Epidermal melanocyte (primary cell): Measurements from ENCODE around the gene RCC1.
"Not testable (repeated sequence)": the region's sequence is repeated elsewhere in the genome, so short reads cannot be mapped to it uniquely, and the experiment has no call there.

Source experiments
- DNase-seq: peaks from one replicate; pipeline ENCODE4 v3.0.0; 2011; ENCODE audit warnings: low spot score; ENCODE audit not compliant: insufficient read length

The RCC1 gene, protein sequence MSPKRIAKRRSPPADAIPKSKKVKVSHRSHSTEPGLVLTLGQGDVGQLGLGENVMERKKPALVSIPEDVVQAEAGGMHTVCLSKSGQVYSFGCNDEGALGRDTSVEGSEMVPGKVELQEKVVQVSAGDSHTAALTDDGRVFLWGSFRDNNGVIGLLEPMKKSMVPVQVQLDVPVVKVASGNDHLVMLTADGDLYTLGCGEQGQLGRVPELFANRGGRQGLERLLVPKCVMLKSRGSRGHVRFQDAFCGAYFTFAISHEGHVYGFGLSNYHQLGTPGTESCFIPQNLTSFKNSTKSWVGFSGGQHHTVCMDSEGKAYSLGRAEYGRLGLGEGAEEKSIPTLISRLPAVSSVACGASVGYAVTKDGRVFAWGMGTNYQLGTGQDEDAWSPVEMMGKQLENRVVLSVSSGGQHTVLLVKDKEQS

DNA sequence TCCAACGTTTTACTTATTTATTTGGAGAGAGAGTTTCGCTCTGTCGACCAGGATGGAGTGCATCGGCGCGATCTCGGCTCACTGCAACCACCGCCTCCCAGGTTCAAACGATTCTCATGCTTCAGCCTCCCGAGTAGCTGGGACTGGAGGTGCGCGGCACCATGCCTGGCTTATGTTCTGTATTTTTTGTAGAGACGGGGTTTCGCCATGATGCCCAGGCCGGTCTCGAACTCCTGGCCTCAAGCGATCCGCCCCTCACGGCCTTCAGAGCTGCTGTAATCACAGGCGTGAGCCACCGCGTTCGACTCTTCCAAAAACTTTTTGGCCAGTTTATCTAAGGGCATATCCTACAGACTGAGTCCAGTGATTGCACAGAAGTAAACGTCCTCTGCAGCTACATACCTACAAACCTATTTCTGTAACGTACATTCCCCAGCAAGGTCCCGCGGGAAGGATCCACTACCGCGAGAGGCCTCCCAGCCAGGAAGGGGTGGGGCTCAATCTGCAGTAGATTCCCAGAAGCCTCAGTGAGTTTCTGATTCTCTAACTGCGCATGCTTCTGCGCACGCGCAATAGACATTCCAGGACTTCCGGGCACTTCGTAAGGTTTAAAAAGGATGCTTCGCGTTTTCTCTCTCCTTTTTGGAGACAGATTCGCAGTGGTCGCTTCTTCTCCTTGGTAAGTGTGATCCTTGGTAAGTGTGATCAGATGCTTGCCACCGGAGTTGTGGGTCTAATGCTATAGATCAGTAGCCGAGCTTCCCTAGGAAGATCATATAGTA lies at the start of gene RCC1:
Gene RCC1, plus strand, starts transcription at position 638 of the 782 bp plus-strand sequence. CDS start 23,824 bp downstream, outside the sequence.
- DNase-seq = peak; percentile 97

DNA sequence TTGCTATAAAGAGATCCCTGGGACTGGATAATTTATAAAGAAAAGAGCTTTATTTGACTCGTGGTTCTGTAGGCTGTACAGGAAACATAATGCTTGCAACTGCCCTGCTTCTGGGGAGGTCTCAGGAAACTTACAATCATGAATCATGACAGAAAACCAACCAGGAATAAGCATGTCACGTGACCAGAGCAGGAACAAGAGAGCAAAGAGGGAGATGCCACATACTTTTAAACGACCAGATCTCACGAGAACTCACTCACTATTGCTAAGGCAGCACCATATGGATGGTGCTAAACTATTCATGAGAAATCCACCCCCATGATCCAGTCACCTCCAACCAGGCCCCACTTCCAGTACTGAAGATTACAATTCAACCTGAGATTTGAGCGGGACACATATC lies 49.8 kb upstream of the RCC1 start:
- no peak for DNase-seq

DNA sequence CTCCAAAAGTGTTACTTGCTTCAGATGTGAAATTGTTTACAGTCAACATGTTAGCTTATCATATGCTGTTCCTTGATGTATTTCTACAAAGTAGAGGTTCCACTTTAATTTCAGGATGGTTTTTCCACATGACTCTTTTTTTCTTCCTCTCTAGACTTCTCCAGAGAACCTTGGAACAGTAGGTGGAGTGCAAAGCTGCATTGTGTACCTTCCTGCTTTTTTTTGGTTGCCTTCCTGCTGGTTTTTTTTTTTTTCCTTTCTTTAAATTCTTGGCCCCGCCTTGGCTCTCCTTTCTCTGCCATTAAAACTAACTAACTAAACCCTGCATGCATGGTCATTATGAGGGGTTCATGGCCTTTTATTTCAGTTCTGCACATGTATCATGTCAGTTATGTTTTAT lies 48.2 kb upstream of the RCC1 start:
- DNase-seq = no peak

DNA sequence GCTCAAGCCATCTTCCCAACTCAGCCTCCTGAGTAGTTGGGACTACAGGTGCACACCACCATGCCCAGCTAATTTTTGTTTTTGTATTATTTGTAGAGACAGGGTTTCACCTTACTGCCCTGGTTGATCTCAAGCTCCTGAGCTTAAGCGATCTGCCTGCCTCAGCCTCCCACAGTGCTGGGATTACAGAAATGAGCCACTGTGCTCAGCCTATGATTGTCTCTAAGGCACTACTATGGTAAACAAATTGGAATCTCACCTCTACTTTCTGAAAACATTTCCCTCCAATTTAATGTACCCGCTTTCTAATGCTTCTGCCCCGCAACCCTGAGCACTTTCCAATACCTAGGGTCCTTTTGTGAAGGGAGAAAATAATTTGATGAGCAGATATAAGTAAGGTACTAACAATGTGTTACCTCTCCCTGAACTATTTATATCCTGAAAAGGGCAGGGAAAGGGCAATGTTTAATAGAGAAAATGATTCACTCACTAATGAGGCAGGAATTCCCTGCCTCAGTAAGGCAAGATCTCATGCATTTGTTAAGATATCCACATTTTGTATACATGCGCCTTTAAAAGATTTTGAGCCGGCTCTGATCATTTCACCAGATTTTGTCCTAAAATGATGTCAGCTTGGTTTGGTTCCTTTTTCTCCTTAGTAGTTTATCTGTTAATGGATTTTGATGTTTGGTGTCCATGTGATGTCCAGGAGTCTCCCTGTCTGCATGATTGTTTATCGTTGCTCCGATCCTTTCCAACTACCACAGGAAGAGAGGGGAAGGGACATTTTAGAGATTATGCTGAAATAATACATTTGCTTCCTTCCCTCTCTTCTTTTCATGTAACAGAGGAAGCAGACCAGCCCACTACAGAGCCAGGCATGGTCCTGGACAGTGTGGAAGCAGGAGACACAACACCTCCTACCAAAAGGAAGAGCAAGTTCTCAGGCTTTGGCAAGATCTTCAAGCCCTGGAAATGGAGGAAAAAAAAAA lies 47.3 kb upstream of the RCC1 start:
- DNase-seq = no peak

DNA sequence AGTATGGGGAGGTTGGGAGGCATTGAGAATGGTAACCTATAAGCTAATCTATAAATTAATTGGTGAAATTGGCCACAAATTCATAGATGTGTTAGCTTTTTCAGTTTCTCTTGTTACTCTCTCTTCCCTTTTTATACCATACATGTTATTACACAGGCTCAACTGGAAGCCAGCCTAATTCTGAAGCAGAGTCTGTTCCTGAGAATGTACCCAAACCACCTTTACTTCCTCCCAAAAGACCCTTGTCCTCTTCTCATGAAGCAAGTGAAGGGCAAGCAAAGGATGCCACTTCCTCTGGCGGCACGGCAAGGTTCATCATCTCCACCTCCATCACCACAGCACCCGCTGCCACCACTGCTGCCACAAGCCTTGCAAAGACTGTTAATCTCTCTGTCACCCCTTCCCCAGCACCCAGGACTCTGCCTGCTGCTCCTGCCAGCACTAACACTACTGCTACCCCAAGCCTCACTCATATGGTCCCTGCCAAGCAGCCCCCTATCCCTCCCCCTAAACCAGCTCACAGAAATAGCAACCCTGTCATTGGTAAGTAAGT lies 39.5 kb upstream of the RCC1 start:
- DNase-seq = no peak

DNA sequence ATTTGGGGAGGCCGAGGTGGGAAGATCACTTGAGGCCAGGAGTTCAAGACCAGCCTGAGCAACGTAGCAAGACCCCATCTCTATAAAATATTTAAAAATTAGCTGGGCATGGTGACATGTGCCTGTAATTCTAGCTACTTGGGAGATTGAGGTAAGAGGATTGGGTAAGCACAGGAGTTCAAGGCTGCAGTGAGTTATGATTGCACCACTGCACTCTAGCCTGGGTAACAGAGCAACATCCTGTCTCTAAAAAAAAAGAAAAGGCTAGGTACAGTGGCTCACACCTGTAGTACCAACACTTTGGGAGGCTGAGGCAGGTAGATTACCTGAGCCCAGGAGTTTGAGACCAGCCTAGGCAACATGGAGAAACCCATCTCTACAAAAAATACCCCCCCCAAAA lies 35.7 kb upstream of the RCC1 start:
- DNase-seq = no peak

DNA sequence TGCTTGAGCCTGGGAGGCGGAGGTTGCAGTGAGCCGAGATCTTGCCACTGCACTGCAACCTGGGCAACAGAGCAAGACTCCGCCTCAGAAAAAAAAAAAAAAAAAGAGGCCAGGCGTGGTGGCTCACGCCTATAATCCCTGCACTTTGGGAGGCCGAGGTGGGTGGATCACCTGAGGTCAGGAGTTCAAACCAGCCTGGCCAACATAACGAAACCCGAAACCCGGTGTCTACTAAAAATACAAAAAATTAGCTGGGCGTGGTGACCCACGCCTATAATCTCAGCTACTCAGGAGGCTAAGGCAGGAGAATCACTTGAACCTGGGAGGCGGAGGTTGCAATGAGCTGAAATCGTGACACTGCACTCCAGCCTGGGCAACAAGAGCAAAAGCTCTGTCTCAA lies 26.3 kb upstream of the RCC1 start:
- not testable (repeated sequence) for DNase-seq

DNA sequence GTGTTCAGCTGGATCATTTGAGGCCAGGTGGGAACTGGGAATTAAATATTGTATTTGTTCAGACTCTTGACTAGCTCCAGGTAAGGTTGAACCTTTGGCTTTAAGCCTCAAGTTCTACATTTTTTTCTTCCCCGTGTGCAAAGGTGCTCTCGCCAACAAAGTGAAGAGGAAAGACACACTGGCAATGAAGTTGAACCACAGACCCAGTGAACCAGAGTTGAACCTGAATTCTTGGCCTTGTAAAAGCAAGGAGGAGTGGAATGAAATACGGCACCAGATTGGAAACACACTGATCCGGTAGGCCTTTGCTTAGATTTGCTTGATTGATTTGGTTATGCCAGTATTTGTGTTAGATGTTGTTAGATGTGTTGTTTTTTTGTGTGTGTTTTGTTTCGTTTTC lies 25.5 kb upstream of the RCC1 start:
- DNase-seq = no peak

DNA sequence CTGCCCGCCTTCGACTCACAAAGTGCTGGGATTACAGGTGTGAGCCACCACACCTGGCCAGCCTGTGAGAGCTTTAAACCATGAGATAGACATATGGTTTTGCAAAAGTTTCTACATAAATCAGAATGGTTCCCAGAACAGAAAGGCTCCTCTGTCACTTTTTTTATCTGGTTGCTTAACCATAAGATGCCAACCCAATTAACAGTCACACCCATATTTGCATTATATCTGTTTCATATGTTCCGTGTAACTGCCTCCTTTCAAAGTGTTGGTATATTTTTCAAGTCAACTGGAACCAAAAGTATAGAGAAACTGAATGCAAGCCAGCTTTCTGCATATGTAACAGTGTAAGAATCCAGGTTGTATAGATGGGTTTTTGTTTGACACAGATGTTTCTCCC lies 23.7 kb upstream of the RCC1 start:
- DNase-seq = no peak

DNA sequence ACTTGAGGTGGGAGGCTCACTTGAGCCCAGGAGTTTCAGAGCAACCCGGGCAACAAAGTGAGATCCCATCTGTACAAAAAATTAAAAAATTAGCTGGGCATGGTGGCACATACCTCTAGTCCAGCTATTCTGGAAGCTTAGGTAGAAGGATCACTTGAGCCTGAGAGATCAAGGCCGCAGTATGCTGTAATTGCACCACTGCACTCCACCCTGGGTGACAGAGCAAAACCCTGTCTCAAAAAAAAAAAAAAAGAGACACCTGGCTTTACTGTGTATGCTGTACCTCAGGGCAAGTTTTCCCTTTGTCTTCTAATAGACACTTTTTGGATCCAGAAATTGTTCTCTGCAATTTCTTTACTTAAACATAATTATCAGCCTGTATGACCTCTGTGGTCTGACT lies 23.1 kb upstream of the RCC1 start:
- no peak for DNase-seq

DNA sequence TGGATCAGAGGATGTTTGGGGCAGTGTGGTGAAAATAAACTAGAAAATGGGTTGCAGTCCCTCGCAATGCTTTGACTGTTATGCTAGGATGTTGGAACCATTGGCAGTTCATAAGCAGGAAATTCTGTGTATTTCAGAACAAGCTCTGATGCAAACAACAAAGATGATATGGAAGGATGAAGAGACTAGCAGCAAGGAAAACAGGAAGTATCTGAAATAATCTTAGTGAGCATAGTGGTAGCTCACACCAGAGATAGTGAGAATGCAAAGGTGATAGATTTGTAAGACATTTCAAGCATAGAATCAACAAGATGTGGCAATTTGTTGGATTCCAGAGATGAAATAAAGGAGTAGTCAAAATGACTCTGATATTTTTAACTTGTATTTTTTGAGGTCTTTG lies 11.1 kb upstream of the RCC1 start:
- no peak for DNase-seq

DNA sequence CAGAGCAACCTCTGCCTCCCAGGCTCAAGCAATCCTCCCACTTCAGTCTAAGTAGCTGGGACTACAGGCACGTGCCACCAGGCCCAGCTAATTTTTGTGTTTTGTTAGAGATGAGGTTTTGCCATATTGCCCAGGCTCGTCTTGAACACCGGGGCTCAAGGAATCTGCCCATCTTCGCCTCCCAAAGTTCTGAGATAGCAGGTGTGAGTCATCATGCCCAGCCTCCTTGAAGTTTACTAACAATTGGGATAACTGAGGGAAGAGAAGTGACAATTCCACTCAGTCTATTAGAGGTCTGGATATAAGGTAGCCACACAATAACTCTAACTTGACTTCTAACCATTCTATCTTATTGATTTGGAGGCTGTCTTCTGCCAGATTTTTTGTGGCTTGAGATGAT lies 6.3 kb upstream of the RCC1 start:
- no peak for DNase-seq

DNA sequence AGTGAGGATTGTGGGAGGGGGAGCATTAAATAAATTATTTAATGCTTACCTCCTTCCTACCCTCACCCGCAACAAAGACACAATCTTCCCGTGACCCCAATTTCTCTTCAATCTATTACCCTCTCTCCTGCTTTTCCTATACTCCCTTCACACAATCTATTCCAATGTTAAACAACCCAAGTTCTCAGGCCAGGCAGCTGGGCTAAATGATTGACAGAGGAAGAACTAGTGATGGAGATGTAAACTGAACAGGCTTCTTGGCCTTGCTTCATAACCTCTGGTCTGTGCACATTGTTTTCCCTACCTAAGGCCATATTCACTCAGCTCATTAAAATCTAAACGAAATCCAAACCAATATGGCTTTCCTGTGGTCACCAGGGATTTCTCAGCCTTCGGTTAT lies 3.9 kb upstream of the RCC1 start:
- no peak for DNase-seq

DNA sequence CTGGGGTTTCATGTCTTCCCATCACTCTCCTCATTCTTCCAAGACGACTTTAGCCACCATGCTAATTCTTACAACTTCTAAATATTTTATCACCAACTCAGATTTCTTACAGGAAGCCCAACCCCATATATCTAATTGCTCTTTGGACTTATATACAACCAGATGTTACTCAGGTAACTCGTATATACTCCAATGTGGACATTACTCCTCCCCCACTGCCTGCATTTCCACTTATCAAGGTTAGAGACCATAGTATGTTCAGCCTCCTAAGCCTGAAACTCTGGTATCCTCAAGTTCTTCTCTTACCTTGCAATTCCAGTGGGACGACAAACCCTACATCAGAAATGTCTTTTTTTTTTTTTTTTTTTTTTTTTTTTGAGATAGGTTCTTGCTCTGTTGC lies 2.7 kb upstream of the RCC1 start:
- no peak for DNase-seq

DNA sequence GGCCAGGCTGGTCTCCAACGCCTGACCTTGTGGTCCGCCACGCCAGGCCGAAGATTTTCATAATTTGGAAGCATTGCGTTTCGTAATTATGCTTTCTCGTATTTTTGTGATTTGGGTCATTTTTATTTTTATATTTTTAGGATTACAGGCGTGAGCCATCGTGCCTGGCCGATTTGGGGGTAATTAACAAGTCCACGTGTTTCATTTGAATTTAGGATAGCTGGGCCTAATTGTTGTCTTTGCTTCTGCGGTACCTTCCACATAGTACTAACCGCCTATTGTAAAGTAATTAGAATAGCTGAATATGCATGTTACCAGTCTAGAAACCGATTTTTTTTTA lies 1.0 kb downstream of the RCC1 start:
- no peak for DNase-seq

DNA sequence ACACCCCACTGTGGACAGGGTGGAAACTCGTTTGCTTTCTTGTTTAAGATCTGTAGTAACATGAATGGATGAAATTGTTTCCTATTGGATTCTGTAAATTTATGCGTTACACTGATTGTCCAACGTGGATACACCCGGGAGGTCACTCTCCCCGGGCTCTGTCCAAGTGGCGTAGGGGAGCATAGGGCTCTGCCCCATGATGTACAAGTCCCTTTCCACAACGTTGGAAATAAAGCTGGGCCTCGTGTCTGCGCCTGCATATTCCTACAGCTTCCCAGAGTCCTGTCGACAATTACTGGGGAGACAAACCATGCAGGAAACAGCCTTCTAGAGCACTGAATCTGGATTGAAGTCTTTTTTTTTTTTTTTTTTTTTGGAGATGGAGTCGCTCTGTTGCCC lies 1.4 kb downstream of the RCC1 start:
- DNase-seq = no peak

DNA sequence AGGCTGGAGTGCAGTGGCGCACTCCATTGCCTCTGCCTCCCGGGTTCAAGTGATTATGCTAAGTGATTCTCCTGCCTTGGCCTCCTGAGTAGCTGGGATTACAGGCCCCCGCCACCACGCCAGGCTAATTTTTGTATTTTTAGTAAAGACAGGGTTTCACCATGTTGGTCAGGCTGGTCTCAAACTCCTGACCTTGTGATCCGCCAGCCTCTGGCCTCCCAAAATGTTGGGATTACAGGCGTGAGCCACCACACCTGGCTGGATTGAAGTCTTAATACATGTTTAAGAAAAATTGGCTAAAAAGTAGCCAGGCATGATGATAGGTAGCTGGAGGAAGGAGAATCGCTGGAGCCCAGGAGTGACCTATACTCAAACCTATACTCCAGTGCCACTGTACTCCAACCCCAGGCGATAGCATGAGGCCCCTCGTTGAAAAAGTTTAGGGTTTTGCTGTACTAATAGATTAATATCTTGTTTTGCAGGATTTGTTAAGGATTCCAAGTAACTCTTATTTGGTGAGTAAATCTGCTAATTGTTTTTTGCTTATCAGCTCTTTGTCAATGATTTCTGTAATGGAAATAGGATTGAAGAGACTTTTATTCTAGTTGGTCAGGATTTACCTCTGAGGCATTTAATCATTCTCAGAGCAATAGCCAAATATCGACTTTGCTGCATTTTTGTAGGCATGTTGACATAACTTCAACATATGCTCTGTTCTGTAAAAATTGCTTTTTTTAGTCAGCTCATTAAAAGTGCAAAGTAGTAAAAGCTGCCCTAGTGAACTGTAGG lies 2.0 kb downstream of the RCC1 start:
- DNase-seq = no peak

DNA sequence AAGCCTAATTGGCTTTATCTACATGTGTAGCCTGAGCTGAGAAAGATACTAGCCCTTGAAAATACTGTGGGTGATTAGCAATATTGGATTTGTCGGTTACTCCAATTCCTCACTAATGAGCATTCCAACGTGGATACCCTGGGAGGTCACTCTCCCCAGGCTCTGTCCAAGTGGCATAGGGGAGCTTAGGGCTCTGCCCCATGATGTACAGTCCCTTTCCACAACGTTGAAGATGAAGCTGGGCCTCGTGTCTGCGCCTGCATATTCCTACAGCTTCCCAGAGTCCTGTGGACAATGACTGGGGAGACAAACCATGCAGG lies 2.6 kb downstream of the RCC1 start:
- no peak for DNase-seq

DNA sequence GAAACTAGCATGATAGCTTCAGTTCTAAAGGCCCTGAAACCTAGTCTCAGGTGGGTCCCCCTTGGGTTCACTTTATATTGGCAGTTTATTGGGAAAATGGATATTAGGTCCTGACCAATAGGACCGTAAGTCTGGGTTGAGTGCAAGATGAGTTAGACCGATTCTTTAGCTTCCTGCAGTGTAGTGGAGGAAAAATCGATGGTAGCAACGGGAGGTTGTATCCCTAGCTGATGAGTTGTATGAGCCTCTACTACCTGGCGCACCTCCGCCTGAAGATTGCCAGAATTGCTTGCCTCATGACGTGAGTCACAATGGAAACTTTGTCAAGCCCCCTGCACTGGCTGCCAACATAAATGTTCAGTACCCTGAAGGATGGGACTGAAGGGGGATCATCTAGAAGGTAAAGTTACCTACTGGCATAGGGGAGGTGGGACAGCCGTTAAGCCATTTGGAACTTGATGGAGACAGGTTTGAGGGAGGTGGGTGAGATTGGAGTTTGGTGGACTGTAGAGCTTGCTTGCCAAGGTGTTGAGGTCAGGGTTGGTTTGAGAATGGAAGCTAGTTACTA lies 3.9 kb downstream of the RCC1 start:
- no peak for DNase-seq

DNA sequence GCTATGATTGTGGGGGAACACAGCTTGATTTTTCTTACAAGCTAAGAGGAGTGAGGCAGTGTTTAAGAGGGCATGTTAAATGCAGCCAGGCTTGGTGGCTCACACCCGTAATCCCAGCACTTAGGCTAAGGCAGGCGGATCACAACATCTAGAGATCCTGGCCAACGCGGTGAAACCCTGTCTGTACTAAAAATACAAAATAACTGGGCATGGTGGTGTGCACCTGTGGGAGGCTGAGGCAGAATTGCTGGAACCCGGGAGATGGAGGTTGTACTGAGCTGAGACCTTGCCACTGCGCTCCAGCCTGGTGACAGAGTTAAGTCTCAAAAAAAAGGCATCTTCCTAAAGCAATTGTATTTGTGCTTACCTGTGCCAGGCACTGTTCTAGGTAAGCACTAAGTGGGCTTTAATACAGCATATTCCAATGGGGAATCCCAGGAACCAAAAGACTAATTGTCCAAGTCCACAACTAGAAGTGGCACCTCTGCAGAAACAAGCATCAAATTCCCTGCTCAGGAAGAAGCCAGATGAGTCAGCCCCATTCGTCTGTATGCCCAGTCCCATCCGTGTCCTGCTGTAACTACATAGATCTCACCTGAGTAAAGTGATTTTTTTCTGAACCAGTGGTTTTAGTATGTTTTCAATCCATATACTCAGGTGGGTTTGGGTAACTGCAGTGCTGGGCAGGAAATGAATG lies 4.6 kb downstream of the RCC1 start:
- no peak for DNase-seq
